GM11168 (cell line): ENCODE data around the gene SQOR.
"Not testable (repeated sequence)": the region's sequence is repeated elsewhere in the genome, so short reads cannot be mapped to it uniquely, and the experiment has no call there.

ENCODE experiments used
- in situ Hi-C: fragments of 300-500 bp; cut with MboI; formaldehyde crosslinking; loops from one replicate; pipeline ENCODE4 v1.12.0; 2022; ENCODE audit warnings: low sequenced_read_pairs; ENCODE audit not compliant: unreplicated experiment

The SQOR gene

DNA sequence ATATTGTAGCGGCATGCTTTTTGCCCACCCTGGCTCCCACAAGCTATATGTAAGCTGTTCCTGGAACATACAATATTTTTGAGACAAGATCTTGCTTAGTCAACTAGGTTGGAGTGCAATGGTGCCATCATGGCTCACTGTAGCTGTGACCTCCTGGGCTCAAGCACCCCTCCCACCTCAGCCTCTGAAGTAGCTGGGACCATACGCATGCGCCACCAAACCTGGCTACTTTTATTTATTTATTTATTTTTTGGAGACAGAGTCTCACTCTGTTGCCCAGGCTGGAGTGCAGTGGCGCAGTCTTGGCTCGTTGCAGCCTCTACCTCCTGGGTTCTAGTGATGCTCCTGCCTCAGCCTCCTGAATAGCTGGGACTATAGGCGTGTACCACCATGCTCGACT lies 6.7 kb upstream of the SQOR start:
- in situ Hi-C loops: no loop called here

DNA sequence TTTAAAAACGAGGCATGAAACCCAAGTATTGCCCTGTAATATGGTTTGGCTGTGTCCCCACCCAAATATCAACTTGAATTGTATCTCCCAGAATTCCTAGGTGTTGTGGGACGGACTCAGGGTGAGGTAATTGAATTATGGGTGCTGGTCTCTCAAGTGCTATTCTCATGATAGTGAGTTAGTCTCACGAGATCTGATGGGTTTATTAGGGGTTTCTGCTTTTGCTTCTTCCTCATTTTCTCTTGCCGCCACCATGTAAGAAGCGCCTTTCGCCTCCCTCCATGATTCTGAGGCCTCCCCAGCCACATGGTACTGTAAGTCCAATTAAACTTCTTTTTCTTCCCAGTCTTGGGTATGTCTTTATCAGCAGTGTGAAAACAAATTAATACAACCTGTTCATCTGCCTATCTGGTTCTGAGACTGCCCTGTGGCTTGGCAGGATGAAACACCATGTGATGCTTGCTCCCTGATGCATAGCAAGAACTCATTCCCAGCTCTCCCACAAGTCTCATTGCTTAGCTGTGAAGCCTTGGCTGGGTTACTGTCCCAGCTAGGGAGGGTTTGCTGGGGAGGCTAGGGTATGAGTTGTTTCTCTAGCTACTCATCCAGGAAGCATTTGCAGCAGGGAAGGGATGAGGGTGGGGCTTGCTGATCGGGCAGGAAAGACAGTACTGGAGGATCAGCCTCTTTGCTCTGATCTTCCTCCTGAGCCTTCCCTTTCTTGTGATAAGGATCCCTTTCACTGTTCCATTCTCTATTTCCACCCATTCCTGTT lies 3.7 kb upstream of the SQOR start:
- in situ Hi-C loops: no loop called here

GRCh38 chr15:45631776-45632175 lies 3.1 kb upstream of the SQOR start:
- in situ Hi-C loops: no loop called here

DNA sequence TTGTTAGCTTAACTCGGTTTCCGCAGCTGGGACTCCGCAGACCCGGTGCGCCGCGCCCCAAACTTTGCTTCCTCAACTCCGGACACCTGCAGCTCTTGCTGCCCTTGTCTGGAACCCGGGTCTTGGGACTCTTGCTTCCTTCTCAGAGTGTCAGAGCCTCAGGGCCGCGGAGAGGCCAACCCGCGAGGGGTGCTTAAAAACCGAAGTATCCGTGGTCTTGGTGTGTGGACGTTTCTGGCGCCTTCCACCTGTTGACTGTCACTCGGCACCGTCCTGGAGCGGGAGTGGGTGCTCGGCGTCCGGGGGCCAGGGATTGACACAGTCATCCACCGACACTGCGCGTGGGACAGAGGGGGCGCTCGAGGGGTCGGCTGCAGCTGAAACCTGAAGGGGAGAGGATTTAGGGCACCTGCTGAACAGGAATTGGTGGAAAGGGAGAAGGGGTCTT lies 386 bp downstream of the SQOR start:
- in situ Hi-C loops: no loop called here

DNA sequence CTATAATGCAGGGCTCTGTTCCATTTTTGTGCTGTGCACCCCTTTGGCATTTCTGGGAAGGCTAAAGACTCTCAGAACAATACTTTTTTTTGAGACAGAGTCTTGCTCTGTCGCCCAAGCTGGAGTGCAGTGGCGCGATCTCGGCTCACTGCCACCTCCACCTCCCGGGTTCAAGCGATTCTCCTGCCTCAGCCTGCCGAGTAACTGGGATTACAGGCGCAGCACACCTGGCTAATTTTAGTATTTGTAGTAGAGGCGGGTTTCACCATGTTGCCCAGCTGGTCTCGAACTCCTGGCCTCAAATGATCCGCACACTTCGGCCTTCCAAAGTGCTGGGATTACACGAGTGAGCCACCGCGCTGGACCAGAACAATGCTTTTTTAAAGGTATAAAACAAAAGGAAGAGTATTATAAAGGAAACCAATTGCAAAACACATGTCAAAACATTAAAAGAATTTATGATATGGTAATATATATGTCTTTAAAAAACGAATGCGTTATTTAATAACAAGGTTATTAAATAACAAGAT lies 999 bp downstream of the SQOR start:
- in situ Hi-C loops: no loop called here

DNA sequence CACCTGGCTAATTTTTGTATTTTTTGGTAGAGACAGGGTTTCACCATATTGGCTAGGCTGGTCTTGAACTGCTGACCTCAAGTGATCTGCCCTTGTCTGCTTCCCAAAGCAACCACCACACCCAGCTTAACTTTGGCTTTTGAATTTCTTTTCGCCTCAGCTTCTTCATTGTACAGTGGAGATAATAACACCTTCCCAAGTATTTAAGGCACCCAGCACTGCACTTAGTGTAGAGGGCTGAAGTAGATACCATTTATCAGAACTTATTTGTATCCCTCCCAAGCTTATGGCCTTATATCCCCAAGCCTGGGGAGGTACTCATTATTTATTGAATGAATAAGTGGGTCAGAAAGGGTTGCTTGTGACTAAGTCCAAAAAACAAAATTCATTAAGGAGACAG lies 2.3 kb downstream of the SQOR start:
- in situ Hi-C loops: no loop called here

- in situ Hi-C loops: no loop called here
Measured at GRCh38 chr15:45637552-45638033, 2.8 kb downstream of the SQOR start.

- in situ Hi-C loops: no loop called here
Measured at GRCh38 chr15:45640616-45641015, 5.8 kb downstream of the SQOR start.

DNA sequence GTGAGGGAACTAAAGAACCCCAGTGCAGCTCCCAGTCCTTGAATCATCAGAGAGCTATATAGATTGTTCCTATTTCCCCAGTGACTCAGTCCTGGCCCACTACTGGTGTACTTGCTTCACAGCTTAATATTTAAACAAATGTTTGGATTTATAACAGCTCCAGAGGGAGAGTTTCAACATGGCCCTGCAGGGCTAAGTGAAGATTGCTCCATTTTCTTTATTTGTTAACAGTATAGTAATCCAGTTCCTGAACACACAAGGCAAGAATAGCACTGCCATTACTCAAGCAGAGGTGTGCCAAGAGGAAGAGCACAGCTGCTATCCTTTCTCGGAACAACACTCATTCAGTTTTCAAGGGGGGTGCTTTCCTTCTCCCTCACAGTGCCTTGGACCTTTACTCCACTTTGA lies 6.5 kb downstream of the SQOR start:
- in situ Hi-C loops: no loop called here

GRCh38 chr15:45641999-45642932 lies 7.4 kb downstream of the SQOR start:
- in situ Hi-C loops: no loop called here

GRCh38 chr15:45644437-45644836 lies 9.6 kb downstream of the SQOR start:
- in situ Hi-C loops: no loop called here

GRCh38 chr15:45645026-45645980 lies 10.5 kb downstream of the SQOR start:
- in situ Hi-C loops: no loop called here

- in situ Hi-C loops: no loop called here
Measured at GRCh38 chr15:45646220-45646619, 11.4 kb downstream of the SQOR start.

DNA sequence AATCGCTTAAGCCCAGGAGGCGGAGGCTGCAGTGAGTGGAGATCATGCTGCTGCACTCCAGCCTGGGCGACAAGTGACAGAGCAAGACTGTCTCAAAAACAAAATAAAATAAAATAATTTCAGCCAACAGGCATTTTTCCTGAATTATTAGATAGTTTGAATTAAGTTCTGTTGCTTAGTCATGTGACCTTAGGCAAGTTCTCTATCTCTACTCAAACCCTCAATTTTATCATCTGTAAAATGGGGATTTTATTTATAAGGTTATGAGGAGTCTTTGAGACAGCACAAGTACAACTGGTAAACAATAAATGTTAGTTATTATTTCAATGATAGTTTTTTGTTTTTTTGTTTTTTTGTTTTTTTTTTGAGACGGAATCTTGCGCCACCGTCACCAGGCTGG lies 13.0 kb downstream of the SQOR start:
- in situ Hi-C loops: no loop called here

DNA sequence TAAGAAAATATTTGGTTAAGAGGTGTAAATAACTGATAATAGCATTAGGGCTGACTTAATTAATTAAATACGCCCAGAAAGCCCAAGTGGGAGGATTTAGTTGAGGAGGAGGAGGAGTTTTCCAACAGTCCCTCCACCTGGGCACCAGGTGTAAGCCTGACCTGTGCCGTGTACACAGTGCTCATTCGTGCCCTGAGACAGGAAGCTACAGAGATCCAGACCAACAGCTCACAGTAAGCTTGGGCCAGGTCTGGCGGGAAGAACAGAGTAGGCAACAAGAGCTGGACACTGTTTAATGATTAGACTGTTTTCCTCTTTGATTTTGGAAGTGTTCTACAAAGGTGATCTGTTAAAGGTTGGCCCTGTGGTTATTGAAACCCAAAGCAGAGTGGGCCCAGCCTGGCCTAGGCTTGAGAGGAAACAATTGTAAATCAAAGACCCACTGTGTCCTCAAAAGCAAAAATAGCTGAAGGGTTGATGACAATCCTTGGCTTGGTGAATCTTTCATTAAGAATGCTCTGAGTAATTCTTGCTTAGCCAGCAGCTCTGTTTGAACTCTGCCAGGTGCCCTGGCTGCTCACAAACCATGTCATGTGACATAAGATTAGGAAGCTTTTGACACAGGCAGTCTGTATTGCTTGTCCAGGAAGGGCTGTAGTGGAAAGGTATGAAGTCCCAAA lies 13.8 kb downstream of the SQOR start:
- in situ Hi-C loops: no loop called here

DNA sequence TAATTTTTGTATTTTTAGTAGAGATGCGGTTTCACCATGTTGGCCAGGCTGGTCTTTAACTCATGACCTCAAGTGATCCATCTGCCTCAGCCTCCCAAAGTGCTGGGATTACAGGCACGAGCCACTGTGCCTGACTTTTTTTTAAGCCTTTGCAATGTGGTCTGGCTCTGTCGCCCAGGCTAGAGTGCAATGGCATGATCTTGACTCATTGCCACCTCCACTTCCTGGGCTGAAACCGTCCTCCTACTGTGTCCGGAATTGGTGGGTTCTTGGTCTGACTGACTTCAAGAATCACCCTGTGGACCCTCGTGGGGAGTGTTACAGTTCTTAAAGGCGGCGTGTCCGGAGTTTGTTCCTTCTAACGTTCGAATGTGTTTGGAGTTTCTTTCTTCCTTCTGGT lies 15.2 kb downstream of the SQOR start:
- in situ Hi-C loops: not testable (repeated sequence)

GRCh38 chr15:45650889-45651525 lies 16.2 kb downstream of the SQOR start:
- in situ Hi-C loops: no loop called here

- in situ Hi-C loops: no loop called here
Measured at GRCh38 chr15:45653702-45654424, 19.0 kb downstream of the SQOR start.
